ENCODE measurements around the gene KIAA1210.
"Not testable (repeated sequence)": the region's sequence is repeated elsewhere in the genome, so short reads cannot be mapped to it uniquely, and the experiment has no call there.

KIAA1210 gene

DNA sequence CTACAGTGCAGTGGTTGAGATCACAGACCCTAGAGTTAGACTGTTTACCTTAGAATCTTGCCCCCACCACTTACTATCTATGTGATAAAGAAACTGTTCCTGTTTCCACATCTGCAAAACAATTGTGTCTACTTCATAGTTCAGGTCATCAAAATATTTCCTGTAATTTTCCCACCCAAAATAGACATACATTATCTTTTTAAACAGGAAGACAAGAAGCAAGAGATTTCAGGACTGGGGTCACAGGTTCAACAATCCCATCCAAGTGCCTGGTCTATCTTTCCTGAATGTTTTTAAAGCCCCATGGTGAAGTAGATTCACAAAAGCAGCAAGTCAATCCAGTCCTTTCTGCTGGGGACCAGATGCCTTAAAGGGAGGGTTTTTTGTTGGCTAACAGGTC is 96.6 kb downstream of the KIAA1210 start:
- DNase-seq, result no peak

DNA sequence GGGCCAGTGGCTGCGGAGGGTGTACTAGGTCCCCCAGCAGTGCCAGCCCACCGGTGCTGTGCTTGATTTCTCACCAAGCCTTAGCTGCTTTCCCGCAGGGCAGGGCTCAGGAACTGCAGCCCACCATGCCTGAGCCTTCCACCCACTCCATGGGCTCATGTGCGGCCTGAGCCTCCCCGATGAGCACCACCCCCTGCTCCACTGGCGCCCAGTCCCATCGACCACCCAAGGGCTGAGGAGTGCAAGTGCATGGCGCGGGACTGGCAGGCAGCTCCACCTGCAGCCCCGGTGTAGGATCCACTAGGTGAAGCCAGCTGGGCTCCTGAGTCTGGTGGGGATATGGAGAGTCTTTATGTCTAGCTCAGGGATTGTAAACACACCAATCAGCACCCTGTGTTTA is 98.0 kb downstream of the KIAA1210 start:
- DNase-seq, result not testable (repeated sequence)

DNA sequence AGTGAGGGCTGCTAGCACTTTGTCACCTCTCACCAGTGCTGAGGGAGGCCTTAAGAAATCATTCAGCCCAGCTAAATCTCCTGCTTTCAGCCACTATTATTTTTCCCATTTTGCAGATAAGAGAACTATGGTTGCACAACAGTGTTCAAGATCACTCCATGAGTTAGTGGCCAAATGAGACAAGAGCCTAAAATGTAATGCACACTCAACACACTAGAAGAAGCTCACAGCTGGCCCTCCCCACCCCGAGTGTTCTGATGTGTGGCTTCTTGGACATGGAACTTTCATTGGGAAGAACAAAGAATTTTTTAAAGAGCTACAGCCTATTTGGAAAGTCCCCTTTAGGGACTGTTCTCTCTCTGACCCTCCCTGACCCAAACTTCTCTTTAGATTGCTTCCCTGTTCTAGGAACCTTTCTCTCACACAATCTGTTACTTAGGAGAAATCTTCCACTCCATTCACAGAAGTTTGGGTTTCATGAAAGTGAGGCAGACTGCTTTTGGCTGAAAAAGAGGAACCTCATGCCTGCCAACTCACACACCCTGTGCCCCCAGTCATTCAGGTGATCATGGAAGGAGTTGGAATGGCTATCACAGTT is 98.8 kb downstream of the KIAA1210 start:
- DNase-seq, result no peak

Measured in NCI-H2171 treated with DMSO at 0.1 percent for 48 hours (cell line).